BLaER1 (cell line): ENCODE data around the gene SLC2A11.
A peak's percentile ranks its signal among the peaks of the same experiment; 100 is the strongest.

Source experiments
- H3K27ac ChIP-seq: shearing (Covaris generic); formaldehyde crosslinking; 2 replicates; pipeline ENCODE4 v1.8.1; 2022
- H3K27me3 ChIP-seq: shearing (Covaris generic); formaldehyde crosslinking; 2 replicates; pipeline ENCODE4 v1.8.1; 2022
- H3K36me3 ChIP-seq: shearing (Covaris generic); formaldehyde crosslinking; 2 replicates; pipeline ENCODE4 v1.8.1; 2022
- H3K4me1 ChIP-seq: shearing (Covaris generic); formaldehyde crosslinking; 2 replicates; pipeline ENCODE4 v1.8.1; 2022
- H3K4me2 ChIP-seq: shearing (Covaris generic); formaldehyde crosslinking; 2 replicates; pipeline ENCODE4 v1.8.1; 2022
- H3K4me3 ChIP-seq: shearing (Covaris generic); formaldehyde crosslinking; 2 replicates; pipeline ENCODE4 v1.8.1; 2022
- H3K9ac ChIP-seq: shearing (Covaris generic); formaldehyde crosslinking; 2 replicates; pipeline ENCODE4 v1.8.1; 2022
- H3K9me3 ChIP-seq: shearing (Covaris generic); formaldehyde crosslinking; 2 replicates; pipeline ENCODE4 v1.8.1; 2022
- H4K20me1 ChIP-seq: shearing (Covaris generic); formaldehyde crosslinking; 2 replicates; pipeline ENCODE4 v1.8.1; 2022
- Cebpa-rat ChIP-seq: shearing (Covaris generic); IDR thresholded peaks from 2 replicates; pipeline ENCODE4 v1.8.1; 2022

The SLC2A11 gene

GRCh38 chr22:23836692-23837495, 20.8 kb upstream of the SLC2A11 start:
- Histone ChIP-seq H3K9ac (peak overlapping the region; percentile 78), H4K20me1 (peaks cover 60% of the 10 kb centered on the region), H3K27ac (peak overlapping the region; percentile 76), H3K27me3 (no peaks in the 10 kb centered on the region), H3K36me3 (peaks cover 57% of the 10 kb centered on the region), H3K4me3 (peak overlapping the region; percentile 66; the same call in 1 of the 2 replicates), H3K9me3 (no peaks in the 10 kb centered on the region), H3K4me2 (peak overlapping the region; percentile 97), H3K4me1 (peaks cover 58% of the 10 kb centered on the region)
- TF ChIP-seq Cebpa-rat, result no peak

GRCh38 chr22:23837496-23837859, 20.2 kb upstream of the SLC2A11 start:
- H3K27ac ChIP-seq, result peak overlapping the region; percentile 76
- no peaks in the 10 kb centered on the region for H3K9me3 ChIP-seq
- H4K20me1 ChIP-seq, result peaks cover 54% of the 10 kb centered on the region
- peaks cover 51% of the 10 kb centered on the region for H3K36me3 ChIP-seq
- no peaks in the 10 kb centered on the region for H3K27me3 ChIP-seq
- H3K9ac ChIP-seq, result peak overlapping the region; percentile 78
- peaks cover 64% of the 10 kb centered on the region for H3K4me1 ChIP-seq
- peak overlapping the region; percentile 97 for H3K4me2 ChIP-seq
- H3K4me3 ChIP-seq, result peak overlapping the region; percentile 66
- TF ChIP-seq Cebpa-rat, result no peak

- Histone ChIP-seq H3K4me2 (peak overlapping the region; percentile 97), H4K20me1 (peaks cover 48% of the 10 kb centered on the region), H3K4me3 (peak overlapping the region; percentile 66), H3K4me1 (peaks cover 70% of the 10 kb centered on the region), H3K27ac (peak overlapping the region; percentile 76), H3K9me3 (no peaks in the 10 kb centered on the region), H3K36me3 (peaks cover 45% of the 10 kb centered on the region), H3K27me3 (no peaks in the 10 kb centered on the region), H3K9ac (peak overlapping the region; percentile 78)
- TF ChIP-seq Cebpa-rat, result no peak
These were observed 19.6 kb upstream of the SLC2A11 start for GRCh38 chr22:23837911-23838680.

- Histone ChIP-seq H3K9ac (peak within 1 kb of the TSS; percentile 78), H3K4me1 (peaks cover 78% of the 10 kb centered on the region), H3K27ac (peak within 1 kb of the TSS; percentile 81), H3K4me2 (peak within 1 kb of the TSS; percentile 97), H3K36me3 (peaks cover 37% of the 10 kb centered on the region), H3K27me3 (no peaks in the 10 kb centered on the region), H3K4me3 (peak within 1 kb of the TSS; percentile 66), H3K9me3 (no peaks in the 10 kb centered on the region), H4K20me1 (peaks cover 40% of the 10 kb centered on the region)
- TF ChIP-seq Cebpa-rat, result no peak
These were observed 18.8 kb upstream of the SLC2A11 start, which contains the start of gene DERL3 for GRCh38 chr22:23838681-23839468. Gene DERL3, minus strand, starts transcription at chr22:23839006. Its CDS starts 19 bp downstream, at chr22:23838987.

- no peak overlapping the region; the same call in 1 of the 2 replicates for H3K9ac ChIP-seq
- peaks cover 33% of the 10 kb centered on the region for H4K20me1 ChIP-seq
- peaks cover 84% of the 10 kb centered on the region for H3K4me1 ChIP-seq
- H3K27me3 ChIP-seq, result no peaks in the 10 kb centered on the region
- peaks cover 27% of the 10 kb centered on the region for H3K36me3 ChIP-seq
- H3K4me2 ChIP-seq, result peak overlapping the region; percentile 97
- no peak for TF ChIP-seq Cebpa-rat
- H3K27ac ChIP-seq, result no peak overlapping the region; the same call in 1 of the 2 replicates
- no peaks in the 10 kb centered on the region for H3K9me3 ChIP-seq
- no peak overlapping the region for H3K4me3 ChIP-seq
These were observed 17.6 kb upstream of the SLC2A11 start for GRCh38 chr22:23840026-23840425.

DNA sequence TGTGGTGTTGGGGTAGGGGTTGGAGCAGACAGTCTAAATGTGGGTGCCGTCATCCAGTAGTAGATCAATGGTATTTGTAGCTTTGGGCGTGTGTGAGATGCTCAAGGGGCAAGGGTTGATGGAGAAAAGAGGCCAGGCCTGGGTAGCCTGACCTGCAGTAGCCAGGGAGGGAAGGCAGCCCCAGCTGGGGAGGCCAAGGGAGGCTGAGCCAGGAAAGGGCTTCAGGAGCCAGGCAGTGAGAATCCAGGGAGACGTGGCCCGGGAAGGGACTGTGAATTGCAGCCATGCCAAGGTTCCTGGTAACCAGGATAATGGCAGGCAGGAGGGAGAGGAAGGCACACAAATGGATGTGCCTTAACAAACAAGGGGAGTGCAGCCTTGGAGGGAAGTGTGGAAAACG, 16.4 kb upstream of the SLC2A11 start:
- Histone ChIP-seq H3K9ac (peak overlapping the region; percentile 69; the same call in 1 of the 2 replicates), H3K27ac (peak overlapping the region; percentile 97), H3K36me3 (peaks cover 15% of the 10 kb centered on the region), H3K4me1 (peaks cover 85% of the 10 kb centered on the region), H3K4me2 (peak overlapping the region; percentile 89), H3K4me3 (no peak overlapping the region), H3K9me3 (no peaks in the 10 kb centered on the region), H3K27me3 (no peaks in the 10 kb centered on the region), H4K20me1 (peaks cover 20% of the 10 kb centered on the region)
- no peak for TF ChIP-seq Cebpa-rat

GRCh38 chr22:23841736-23842445, 15.8 kb upstream of the SLC2A11 start:
- Histone ChIP-seq H3K9ac (peak overlapping the region; percentile 69; the same call in 1 of the 2 replicates), H3K27me3 (no peaks in the 10 kb centered on the region), H3K4me1 (peaks cover 85% of the 10 kb centered on the region), H4K20me1 (peaks cover 14% of the 10 kb centered on the region), H3K9me3 (no peaks in the 10 kb centered on the region), H3K36me3 (peaks cover 10% of the 10 kb centered on the region; the same call in 1 of the 2 replicates), H3K4me3 (no peak overlapping the region), H3K27ac (peak overlapping the region; percentile 97), H3K4me2 (peak overlapping the region; percentile 89)
- TF ChIP-seq Cebpa-rat, result no peak

DNA sequence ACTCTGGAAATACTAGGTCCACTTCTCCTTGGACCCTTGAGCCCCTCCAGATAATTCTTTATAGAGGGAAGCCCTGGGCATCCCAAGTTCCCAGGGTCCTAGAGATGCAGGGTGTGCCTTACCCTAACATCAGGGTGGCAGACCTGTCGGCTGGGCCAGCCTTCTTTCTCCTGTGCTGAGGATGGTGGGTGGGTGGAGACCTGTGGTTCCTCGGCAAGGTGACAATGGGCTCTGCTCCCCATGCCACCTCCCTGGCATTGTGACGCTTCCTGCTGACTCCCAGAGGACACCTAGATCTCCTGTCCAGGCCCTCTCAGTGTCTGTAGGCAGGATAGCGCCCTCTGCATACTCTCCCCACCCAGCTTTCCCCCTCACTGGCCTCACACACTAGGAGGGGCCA, 15.1 kb upstream of the SLC2A11 start:
- Histone ChIP-seq H3K4me1 (peaks cover 85% of the 10 kb centered on the region), H4K20me1 (peaks cover 7% of the 10 kb centered on the region), H3K9ac (peak overlapping the region; percentile 78; the same call in 1 of the 2 replicates), H3K9me3 (no peaks in the 10 kb centered on the region), H3K4me2 (peak overlapping the region; percentile 89), H3K4me3 (no peak overlapping the region), H3K27ac (peak overlapping the region; percentile 97), H3K36me3 (peaks cover 3% of the 10 kb centered on the region; the same call in 1 of the 2 replicates), H3K27me3 (no peaks in the 10 kb centered on the region)
- TF ChIP-seq Cebpa-rat, result no peak

GRCh38 chr22:23844739-23845202, 12.9 kb upstream of the SLC2A11 start:
- H3K4me3 ChIP-seq, result no peak overlapping the region
- H3K4me1 ChIP-seq, result peaks cover 93% of the 10 kb centered on the region
- H3K4me2 ChIP-seq, result peak overlapping the region; percentile 89
- H3K27ac ChIP-seq, result peak overlapping the region; percentile 97
- no peak for TF ChIP-seq Cebpa-rat
- H4K20me1 ChIP-seq, result no peaks in the 10 kb centered on the region
- no peaks in the 10 kb centered on the region for H3K9me3 ChIP-seq
- H3K27me3 ChIP-seq, result no peaks in the 10 kb centered on the region
- no peaks in the 10 kb centered on the region for H3K36me3 ChIP-seq
- peak overlapping the region; percentile 78 for H3K9ac ChIP-seq
